MCF 10A (cell line): Measurements from ENCODE around the gene GULP1. TPM values are rescaled to one million over a fixed set of nuclear protein-coding genes. Genes with fewer than 3 reads are reported as not detected.

Experiments used
- BruUV-seq: library from RNA; stranded (reverse); fragments of 400-500 nt; replicated peaks from 2 replicates; lab custom pipeline; 2021; lab: Mats Ljungman, UMichigan
- CTCF ChIA-PET: fragments of 300-600 bp; sonication (Branson Sonifier 250); formaldehyde crosslinking; extraction: SDS; loops from one replicate; lab custom pipeline; 2021; ENCODE audit warnings: antibody characterized with exemption, inconsistent platforms; lab: Yijun Ruan, JAX
- POLR2A ChIA-PET: fragments of 300-600, 350-650 bp; sonication (Branson Sonifier 250); formaldehyde crosslinking; extraction: SDS; loops from one replicate; lab custom pipeline; 2020; ENCODE audit warnings: antibody characterized with exemption, inconsistent platforms; lab: Yijun Ruan, JAX
- DNase-seq: peaks from one replicate; pipeline ENCODE4 v3.0.0-alpha.2; 2018; ENCODE audit not compliant: unreplicated experiment
- H3K27ac Mint-ChIP-seq: one replicate; pipeline ENCODE4 v1.8.0; 2022; ENCODE audit warnings: mild to moderate bottlenecking, low read depth, mixed read lengths; ENCODE audit not compliant: unreplicated experiment
- H3K27me3 Mint-ChIP-seq: one replicate; pipeline ENCODE4 v1.8.0; 2022; ENCODE audit warnings: mixed read lengths; ENCODE audit not compliant: insufficient read depth, unreplicated experiment
- H3K36me3 Mint-ChIP-seq: one replicate; pipeline ENCODE4 v1.8.0; 2022; ENCODE audit warnings: mild to moderate bottlenecking, moderate library complexity, mixed read lengths; ENCODE audit not compliant: insufficient read depth, unreplicated experiment
- H3K4me1 Mint-ChIP-seq: one replicate; pipeline ENCODE4 v1.8.0; 2022; ENCODE audit warnings: mixed read lengths; ENCODE audit not compliant: insufficient read depth, unreplicated experiment
- H3K4me3 Mint-ChIP-seq: one replicate; pipeline ENCODE4 v1.8.0; 2022; ENCODE audit warnings: mild to moderate bottlenecking, moderate library complexity, mixed read lengths; ENCODE audit not compliant: unreplicated experiment
- H3K9me3 Mint-ChIP-seq: one replicate; pipeline ENCODE4 v1.8.0; 2022; ENCODE audit warnings: mixed read lengths; ENCODE audit not compliant: unreplicated experiment
- intact Hi-C: fragments of 100-400 bp; cut with micrococcal nuclease; formaldehyde crosslinking; loops from 2 replicates; pipeline ENCODE4 v1.14.1; 2022
- total RNA-seq: library from RNA; stranded (reverse); gene quantifications from 2 replicates; pipeline ENCODE4 v1.2.3, GENCODE V29; 2022
- TF ChIP-seq, protein P1 (sequence below): fragments of 200-600 bp; IDR thresholded peaks from one replicate; pipeline ENCODE4 v1.8.0; 2022; ENCODE audit warnings: antibody characterized with exemption, mild to moderate bottlenecking; ENCODE audit not compliant: unreplicated experiment

The GULP1 gene
- total RNA-seq, 1 experiment from 2014 or later = 4.2 TPM

DNA sequence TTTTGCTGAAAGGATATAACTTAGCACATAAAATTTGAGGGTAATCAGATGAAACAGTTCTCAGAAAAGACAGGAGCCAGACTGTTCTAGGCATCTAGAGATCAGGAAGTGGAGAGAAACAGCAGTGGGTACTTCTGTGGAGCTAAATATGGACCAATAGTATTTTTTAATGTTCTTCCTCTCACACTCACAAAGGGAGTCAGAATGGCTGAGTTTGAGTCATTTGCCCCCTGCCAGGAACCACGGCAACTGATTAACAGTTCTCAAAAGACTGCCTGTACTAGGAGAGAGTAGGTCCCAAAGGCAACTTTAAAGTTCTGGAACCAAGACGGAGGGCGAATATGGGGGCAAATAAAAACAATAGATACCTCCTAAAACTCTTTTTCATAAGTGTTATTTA lies 107.5 kb downstream of the GULP1 start:
- DNase-seq = peak; percentile 6
- intact Hi-C loops = no loop called here
- H3K27ac Mint-ChIP-seq = no peak overlapping the region
- ChIA-PET POLR2A (no interaction called here), CTCF (no interaction called here)
- H3K4me3 Mint-ChIP-seq = no peak overlapping the region
- no peaks in the 10 kb centered on the region for H3K36me3 Mint-ChIP-seq
- TF ChIP-seq, protein P1, sequence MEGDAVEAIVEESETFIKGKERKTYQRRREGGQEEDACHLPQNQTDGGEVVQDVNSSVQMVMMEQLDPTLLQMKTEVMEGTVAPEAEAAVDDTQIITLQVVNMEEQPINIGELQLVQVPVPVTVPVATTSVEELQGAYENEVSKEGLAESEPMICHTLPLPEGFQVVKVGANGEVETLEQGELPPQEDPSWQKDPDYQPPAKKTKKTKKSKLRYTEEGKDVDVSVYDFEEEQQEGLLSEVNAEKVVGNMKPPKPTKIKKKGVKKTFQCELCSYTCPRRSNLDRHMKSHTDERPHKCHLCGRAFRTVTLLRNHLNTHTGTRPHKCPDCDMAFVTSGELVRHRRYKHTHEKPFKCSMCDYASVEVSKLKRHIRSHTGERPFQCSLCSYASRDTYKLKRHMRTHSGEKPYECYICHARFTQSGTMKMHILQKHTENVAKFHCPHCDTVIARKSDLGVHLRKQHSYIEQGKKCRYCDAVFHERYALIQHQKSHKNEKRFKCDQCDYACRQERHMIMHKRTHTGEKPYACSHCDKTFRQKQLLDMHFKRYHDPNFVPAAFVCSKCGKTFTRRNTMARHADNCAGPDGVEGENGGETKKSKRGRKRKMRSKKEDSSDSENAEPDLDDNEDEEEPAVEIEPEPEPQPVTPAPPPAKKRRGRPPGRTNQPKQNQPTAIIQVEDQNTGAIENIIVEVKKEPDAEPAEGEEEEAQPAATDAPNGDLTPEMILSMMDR = no peak
- H3K4me1 Mint-ChIP-seq = no peaks in the 10 kb centered on the region
- no TSS peak for BruUV-seq
- no peaks in the 10 kb centered on the region for H3K9me3 Mint-ChIP-seq
- no peaks in the 10 kb centered on the region for H3K27me3 Mint-ChIP-seq

DNA sequence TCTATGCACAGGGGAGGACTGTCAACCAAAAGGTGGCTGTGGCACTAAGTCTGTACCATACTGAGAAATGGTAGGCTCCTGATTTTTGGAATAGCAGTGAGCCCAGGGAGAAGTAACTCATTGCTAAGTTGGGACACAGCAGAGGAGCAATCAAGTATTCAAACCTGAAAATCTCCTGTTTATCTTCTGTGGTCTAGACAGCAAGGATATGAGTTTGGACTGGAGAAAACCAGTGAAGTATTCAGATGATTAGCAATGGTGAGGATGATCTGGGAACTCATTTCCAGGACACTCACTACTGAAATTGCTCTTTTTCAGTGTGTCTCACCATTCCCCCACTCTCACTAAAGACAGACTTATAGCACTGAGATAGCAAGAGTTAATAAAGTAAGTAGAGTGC lies 112.0 kb downstream of the GULP1 start:
- DNase-seq = no peak
- ChIA-PET CTCF (interaction anchor here (0.6 kb wide), 1 partner anchor 16 kb away, joined by 3 read pairs; no protein-coding TSS in a partner anchor), POLR2A (no interaction called here)
- BruUV-seq = no TSS peak
- TF ChIP-seq, protein P1 = no peak
- no peak overlapping the region for H3K4me3 Mint-ChIP-seq
- no peaks in the 10 kb centered on the region for H3K4me1 Mint-ChIP-seq
- intact Hi-C loops = no loop called here
- no peak overlapping the region for H3K27ac Mint-ChIP-seq
- peaks cover 8% of the 10 kb centered on the region for H3K9me3 Mint-ChIP-seq
- H3K27me3 Mint-ChIP-seq = no peaks in the 10 kb centered on the region
- no peaks in the 10 kb centered on the region for H3K36me3 Mint-ChIP-seq

DNA sequence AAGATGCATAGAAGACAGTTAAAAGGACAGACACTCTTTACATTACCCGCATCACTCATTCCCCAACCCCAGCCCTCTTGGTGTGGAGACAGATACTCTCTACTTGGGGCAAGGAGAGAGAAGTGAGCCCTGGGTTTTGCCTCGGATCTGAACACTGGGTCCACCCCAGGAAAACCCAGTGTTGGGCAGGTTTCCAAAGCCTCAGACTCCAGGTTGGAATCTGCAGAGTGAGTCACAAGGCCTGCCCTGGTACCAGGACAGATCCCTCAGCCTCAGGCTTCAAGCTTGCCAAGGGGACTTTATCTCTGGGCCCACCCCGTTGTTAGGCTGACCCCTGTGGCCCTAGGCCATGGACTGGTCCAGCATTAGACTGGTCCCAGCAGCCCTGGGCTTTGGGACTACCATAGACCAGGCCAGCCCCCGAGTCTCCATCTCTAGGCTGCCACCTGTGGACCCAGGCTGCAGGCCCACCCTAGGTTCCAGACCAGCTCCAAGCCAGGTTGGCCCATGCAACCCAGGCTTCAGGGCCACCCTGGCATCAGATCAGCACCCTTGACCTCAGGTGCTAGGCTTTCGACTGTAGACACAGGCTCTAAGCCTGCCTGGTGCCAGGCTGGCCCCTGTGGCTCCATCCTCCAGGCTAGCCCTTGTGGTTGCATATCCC lies 112.8 kb downstream of the GULP1 start:
- Mint-ChIP-seq H3K4me1 (no peaks in the 10 kb centered on the region), H3K36me3 (no peaks in the 10 kb centered on the region), H3K4me3 (no peak overlapping the region), H3K27me3 (no peaks in the 10 kb centered on the region), H3K27ac (no peak overlapping the region), H3K9me3 (peaks cover 8% of the 10 kb centered on the region)
- POLR2A ChIA-PET = no interaction called here
- DNase-seq = peak; percentile 30
- TF ChIP-seq, protein P1 = no peak
- CTCF ChIA-PET = interaction anchor here (0.6 kb wide), 1 partner anchor 15 kb away, joined by 3 read pairs; no protein-coding TSS in a partner anchor
- BruUV-seq = no TSS peak
- intact Hi-C loops = no loop called here

DNA sequence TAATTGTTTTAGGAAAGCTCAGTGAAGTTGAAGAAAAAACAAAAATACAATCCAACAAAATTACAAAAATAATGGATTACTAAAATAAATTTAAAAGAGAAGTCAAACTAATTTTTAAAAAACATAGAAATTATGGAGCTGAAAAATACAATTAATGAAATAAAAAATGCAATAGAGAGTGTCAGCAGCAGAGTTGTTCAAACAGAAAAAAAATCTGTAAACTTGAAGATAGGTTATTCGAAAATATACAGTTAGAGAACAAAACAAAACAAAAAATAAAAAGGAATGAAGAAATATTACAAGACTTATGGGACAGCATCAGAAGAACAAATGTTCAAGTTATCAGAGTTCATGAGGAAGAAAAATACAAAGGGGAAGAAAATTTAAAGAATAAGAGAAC lies 114.7 kb downstream of the GULP1 start:
- no TSS peak for BruUV-seq
- no peak for DNase-seq
- peaks cover 9% of the 10 kb centered on the region for H3K9me3 Mint-ChIP-seq
- H3K27me3 Mint-ChIP-seq = no peaks in the 10 kb centered on the region
- H3K4me1 Mint-ChIP-seq = no peaks in the 10 kb centered on the region
- H3K36me3 Mint-ChIP-seq = no peaks in the 10 kb centered on the region
- intact Hi-C loops = no loop called here
- no peak overlapping the region for H3K4me3 Mint-ChIP-seq
- ChIA-PET CTCF (no interaction called here), POLR2A (interaction anchor here (0.6 kb wide), 1 partner anchor 1460 kb away, joined by 3 read pairs; no protein-coding TSS in a partner anchor)
- TF ChIP-seq, protein P1 = no peak
- no peak overlapping the region for H3K27ac Mint-ChIP-seq
